RPMI8226 (cell line): ENCODE results near the gene CSRP1.
A peak's percentile ranks its signal among the peaks of the same experiment; 100 is the strongest.
"Not testable (repeated sequence)": the region's sequence is repeated elsewhere in the genome, so short reads cannot be mapped to it uniquely, and the experiment has no call there.

ENCODE experiments used
- DNase-seq: peaks from one replicate; pipeline ENCODE4 v3.0.0-alpha.2; 2015

The CSRP1 gene

GRCh38 chr1:201506557-201507359 lies at the start of gene CSRP1:
Gene CSRP1 (minus strand): TSS chr1:201507123. CDS start chr1:201496303, 10,820 bp downstream.
- DNase-seq: peak; percentile 96

GRCh38 chr1:201555593-201555945 lies 48.6 kb upstream of the CSRP1 start:
- no peak for DNase-seq

GRCh38 chr1:201554789-201555592 lies 48.1 kb upstream of the CSRP1 start:
- DNase-seq: no peak

DNA sequence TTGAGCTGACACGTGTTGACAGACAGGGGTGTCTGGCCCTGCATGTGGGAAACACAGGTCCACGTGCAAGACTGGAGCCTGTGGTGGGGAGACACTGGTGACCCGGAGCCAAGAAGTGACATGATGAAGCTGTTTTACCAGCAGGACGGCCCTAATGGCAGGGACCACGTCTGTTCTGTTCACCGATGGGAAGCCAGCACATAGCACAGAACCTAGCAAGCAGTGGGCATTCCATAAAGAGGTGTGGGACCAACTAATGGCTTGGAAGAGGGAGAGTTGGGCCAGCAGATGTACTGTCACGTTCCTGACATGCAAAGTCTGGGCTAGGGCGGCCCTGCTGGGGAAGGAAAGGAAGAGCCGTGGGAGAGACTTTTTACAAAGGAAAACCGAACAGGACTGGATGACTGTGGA lies 47.3 kb upstream of the CSRP1 start:
- no peak for DNase-seq

- DNase-seq: no peak
Measured at GRCh38 chr1:201553496-201554189, 46.7 kb upstream of the CSRP1 start.

- DNase-seq: no peak
Measured at GRCh38 chr1:201552941-201553351, 46.0 kb upstream of the CSRP1 start.

GRCh38 chr1:201551877-201552731 lies 45.2 kb upstream of the CSRP1 start:
- no peak for DNase-seq

DNA sequence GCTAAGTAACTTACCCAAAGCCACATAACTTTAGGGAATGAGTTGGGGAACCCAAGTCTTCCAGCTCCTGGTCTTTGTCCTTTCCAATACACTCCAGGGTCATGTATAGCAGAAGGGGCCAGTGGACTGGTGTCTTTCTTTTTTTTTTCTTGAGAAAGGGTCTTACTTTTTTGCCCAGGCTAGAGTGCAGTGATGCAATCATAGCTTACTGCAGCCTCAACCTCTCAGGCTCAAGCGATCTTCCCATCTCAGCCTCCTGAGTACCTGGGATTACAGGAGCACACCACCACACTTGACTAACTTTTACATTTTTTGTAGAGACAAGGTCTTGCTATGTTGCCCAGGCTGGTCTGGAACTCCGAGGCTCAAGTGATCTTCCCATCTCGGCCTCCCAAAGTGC lies 44.2 kb upstream of the CSRP1 start:
- DNase-seq: no peak

GRCh38 chr1:201549522-201549921 lies 42.6 kb upstream of the CSRP1 start:
- DNase-seq: not testable (repeated sequence)

DNA sequence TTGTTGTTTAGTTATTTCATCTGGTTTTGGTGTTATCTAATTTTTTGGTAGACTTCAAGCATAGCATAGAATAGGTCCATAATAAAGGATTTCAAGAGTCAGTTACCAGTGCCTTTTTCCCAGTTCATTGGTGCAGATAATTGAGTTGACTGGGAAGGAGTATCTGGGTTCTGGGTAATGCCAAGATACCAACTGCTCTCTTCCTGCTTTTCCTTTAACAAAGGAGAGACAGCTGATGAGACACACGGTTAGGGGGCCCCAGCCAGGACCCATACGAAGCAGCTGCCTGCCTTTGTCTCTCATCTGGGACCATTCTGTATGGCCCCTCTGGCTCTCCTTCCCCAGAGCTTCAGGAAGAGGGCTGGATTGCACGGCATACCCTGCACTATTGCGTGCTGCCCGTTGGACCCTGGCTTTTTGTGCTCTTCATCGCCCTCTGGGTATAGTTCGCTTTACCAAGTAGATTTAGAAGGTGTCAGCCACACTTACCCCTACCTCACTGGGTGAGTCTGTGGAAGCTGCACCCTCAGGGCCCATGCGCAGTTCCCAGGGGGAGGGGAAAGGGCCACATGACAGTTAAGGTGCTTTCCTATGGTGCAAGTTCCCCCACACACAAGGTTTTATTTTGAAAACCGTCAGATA lies 39.0 kb upstream of the CSRP1 start:
- DNase-seq: peak; percentile 54

DNA sequence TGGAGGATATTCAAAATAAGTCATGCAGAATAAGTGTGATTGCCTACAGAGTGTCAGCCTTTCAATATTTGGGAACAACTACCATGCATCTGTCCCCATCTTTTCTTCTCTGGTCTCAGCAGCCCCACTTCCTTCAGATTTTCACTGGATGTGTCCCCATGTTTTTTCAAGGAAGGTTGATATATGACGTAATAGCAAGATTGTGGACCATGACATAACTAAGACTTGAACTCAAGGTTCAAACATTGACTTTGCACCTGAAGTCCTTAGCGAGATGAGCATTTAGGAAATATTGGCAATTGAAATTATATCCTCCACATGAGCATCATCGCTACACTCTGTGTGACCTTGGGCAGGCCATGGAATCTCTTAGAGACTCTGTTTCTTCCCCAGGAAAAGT lies 37.8 kb upstream of the CSRP1 start:
- DNase-seq: no peak

- DNase-seq: no peak
Measured at GRCh38 chr1:201543871-201544642, 37.1 kb upstream of the CSRP1 start.

- no peak for DNase-seq
Measured at GRCh38 chr1:201542309-201543035, 35.5 kb upstream of the CSRP1 start.

DNA sequence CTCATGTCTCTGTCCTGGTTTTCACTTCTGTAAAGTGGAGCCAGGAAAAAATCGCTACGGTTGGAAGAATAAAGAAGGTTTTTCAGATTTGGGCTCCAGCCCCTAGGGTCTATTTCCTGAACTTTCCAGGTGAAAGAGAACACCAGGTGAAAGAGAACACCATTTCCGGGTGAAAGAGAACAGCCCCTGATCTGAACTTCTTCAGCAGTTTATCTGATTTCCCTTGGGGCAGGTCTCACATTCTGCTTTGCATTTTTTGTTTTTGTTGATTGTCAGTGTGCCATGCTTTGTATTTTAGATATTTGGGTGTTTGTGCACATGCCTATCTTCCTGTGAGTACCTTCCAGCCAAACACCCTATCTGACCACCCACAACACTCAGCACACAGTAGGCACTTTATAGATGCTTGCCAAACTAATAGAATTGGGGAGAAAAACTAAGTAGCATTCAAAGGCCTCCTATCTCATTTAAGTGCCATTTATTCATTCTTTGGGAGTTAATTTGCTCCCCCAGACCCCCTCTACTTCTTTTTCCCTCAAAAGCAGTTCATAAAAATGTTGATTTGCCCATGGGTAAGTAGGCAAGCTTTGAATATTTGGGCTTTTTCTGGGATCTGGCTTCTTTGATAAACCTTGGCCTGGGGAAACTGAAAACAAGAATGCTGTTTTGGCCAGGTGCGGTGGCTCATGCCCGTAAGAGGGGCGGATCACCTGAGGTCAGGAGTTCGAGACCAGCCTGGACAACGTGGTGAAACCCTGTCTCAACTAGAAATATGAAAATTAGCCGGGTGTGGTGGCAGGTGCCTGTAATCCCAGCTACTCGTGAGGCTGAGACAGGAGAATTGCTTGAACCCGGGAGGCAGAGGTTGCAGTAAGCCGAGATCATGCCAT lies 34.2 kb upstream of the CSRP1 start:
- DNase-seq: no peak

GRCh38 chr1:201539561-201540431 lies 32.9 kb upstream of the CSRP1 start:
- DNase-seq: no peak

- DNase-seq: no peak
Measured at GRCh38 chr1:201538612-201539551, 32.0 kb upstream of the CSRP1 start, which contains the start of gene NAV1. Gene NAV1 (plus strand): TSS chr1:201539127. CDS start chr1:201622885, 83,758 bp downstream.
